AG09309 (cell line): ENCODE measurements around the gene PRC1.
A peak's percentile ranks its signal among the peaks of the same experiment; 100 is the strongest.

Experiments
- DNase-seq: peaks from one replicate; pipeline ENCODE4 v3.0.0-alpha.2; 2010; ENCODE audit warnings: low read depth
- H3K4me3 ChIP-seq: 2 replicates; pipeline ENCODE4 v1.5.1; 2011; ENCODE audit warnings: mild to moderate bottlenecking, low read depth, low read length, moderate library complexity; ENCODE audit not compliant: control insufficient read depth
- CTCF ChIP-seq: IDR thresholded peaks from 2 replicates; pipeline ENCODE4 v1.5.1; 2011; ENCODE audit warnings: mild to moderate bottlenecking, low read depth, low read length, inconsistent platforms; ENCODE audit not compliant: insufficient read depth, control insufficient read depth; ENCODE audit errors: missing control alignments

The PRC1 gene

GRCh38 chr15:90967206-90967605 is 27.1 kb downstream of the PRC1 start:
- TF ChIP-seq CTCF = no peak
- no peak overlapping the region for H3K4me3 ChIP-seq
- no peak for DNase-seq

GRCh38 chr15:90966262-90966661 is 28.1 kb downstream of the PRC1 start:
- no peak for TF ChIP-seq CTCF
- DNase-seq = no peak
- H3K4me3 ChIP-seq = no peak overlapping the region

GRCh38 chr15:90962021-90962420 is 32.3 kb downstream of the PRC1 start:
- no peak for DNase-seq
- TF ChIP-seq CTCF = no peak
- no peak overlapping the region for H3K4me3 ChIP-seq

GRCh38 chr15:90960298-90961091 is 33.8 kb downstream of the PRC1 start:
- DNase-seq = no peak
- TF ChIP-seq CTCF = no peak
- no peak overlapping the region for H3K4me3 ChIP-seq

GRCh38 chr15:90959894-90960293 is 34.4 kb downstream of the PRC1 start:
- no peak for TF ChIP-seq CTCF
- no peak overlapping the region for H3K4me3 ChIP-seq
- DNase-seq = no peak

GRCh38 chr15:90959028-90959595 is 35.2 kb downstream of the PRC1 start:
- no peak for DNase-seq
- no peak overlapping the region for H3K4me3 ChIP-seq
- TF ChIP-seq CTCF = no peak

- no peak for DNase-seq
- no peak for TF ChIP-seq CTCF
- peak overlapping the region; percentile 56; the same call in 1 of the 2 replicates for H3K4me3 ChIP-seq
These were observed 36.5 kb downstream of the PRC1 start for GRCh38 chr15:90957791-90958190.
